Measurements from ENCODE around the gene NOLC1.

GRCh38 chr10:102200751-102201640, 48.8 kb downstream of the NOLC1 start:
- TF ChIP-seq POLR2A (IDR thresholded peaks at IDR 0.05; ENCODE audit: low read length) (no peak), CTCF (IDR thresholded peaks at IDR 0.05) (no peak), MAFK (IDR thresholded peaks at IDR 0.05; ENCODE audit: partially characterized antibody) (no peak), MAX (IDR thresholded peaks at IDR 0.05) (no peak), CBX2 (IDR thresholded peaks at IDR 0.05; ENCODE audit: borderline replicate concordance, low read depth) (no peak), SREBF2 (IDR thresholded peaks at IDR 0.05) (no peak), HDAC2 (IDR thresholded peaks at IDR 0.05) (no peak), POLR2AphosphoS2 (conservative IDR thresholded peaks at IDR 0.05; ENCODE audit: low read length) (no peak)
